ENCODE results near the gene AKT1.

GRCh38 chr14:104771918-104772706 is 23.4 kb downstream of the AKT1 start:
- TF ChIP-seq CTCF (IDR thresholded peaks at IDR 0.05) (no peak), POLR2A (IDR thresholded peaks at IDR 0.05) (no peak)
